HCT116 (cell line): Measurements from ENCODE around the gene KPNA3. TPM values are rescaled to one million over a fixed set of nuclear protein-coding genes. Genes with fewer than 3 reads are reported as not detected.

ENCODE experiments used
- ATAC-seq: fragments of 200-7000 bp; cut with Tn5 transposase; 2 replicates; pipeline ENCODE4 v1.9.1; 2020; ENCODE audit warnings: mild to moderate bottlenecking, moderate library complexity
- BruUV-seq: library from RNA; stranded (reverse); fragments of 400-500 nt; replicated peaks from 2 replicates; lab custom pipeline; 2021; lab: Mats Ljungman, UMichigan
- CTCF ChIA-PET: fragments of 300-600 bp; sonication (Branson Sonifier 250); formaldehyde crosslinking; loops from one replicate; lab custom pipeline; 2021; ENCODE audit warnings: antibody characterized with exemption; lab: Charles Lee
- POLR2A ChIA-PET: fragments of 300-600, 350-600 bp; sonication (Branson Sonifier 250); formaldehyde crosslinking; loops from one replicate; lab custom pipeline; 2021; ENCODE audit warnings: antibody characterized with exemption; lab: Charles Lee
- RAD21 ChIA-PET, 2 experiments: fragments of 300-600 bp; sonication (Branson Sonifier 250); formaldehyde crosslinking; loops; one replicate each; lab custom pipeline; 2023; ENCODE audit warnings: low total read pairs in 2 of 2; ENCODE audit not compliant: uncharacterized antibody in 2 of 2, unreplicated experiment in 2 of 2, low non-redundant PET in 1 of 2; lab: Charles Lee
- DNase-seq: peaks from one replicate; pipeline ENCODE4 v3.0.0-alpha.2; 2010; ENCODE audit warnings: low read depth, low spot score
- H2AFZ ChIP-seq: fragments of 200-600 bp; shearing (Covaris generic), sonication (generic); 2 replicates; pipeline ENCODE4 v1.6.1; 2017; ENCODE audit warnings: low read depth, mixed run types, mixed read lengths, antibody characterized with exemption, low read length; ENCODE audit not compliant: poor library complexity, severe bottlenecking
- H3K27ac ChIP-seq: 2 replicates; pipeline ENCODE4 v1.5.1; 2012; ENCODE audit warnings: low read depth, low read length
- H3K27me3 ChIP-seq: fragments of 200-600 bp; sonication (generic); 2 replicates; pipeline ENCODE4 v1.6.1; 2016; ENCODE audit warnings: mixed run types, low read length, mixed read lengths; ENCODE audit not compliant: insufficient read depth
- H3K36me3 ChIP-seq, 2 experiments: fragments of 200-500 bp in 1 of 2; fragments of 200-600 bp in 1 of 2; sonication (Bioruptor generic) in 1 of 2; sonication (generic) in 1 of 2; 2 replicates each; pipeline versions ENCODE4 v1.5.1 to v1.6.1; 2014 to 2016; ENCODE audit warnings: low read length in 2 of 2, inconsistent platforms in 1 of 2, mixed read lengths in 1 of 2, mixed run types in 1 of 2; ENCODE audit not compliant: insufficient read depth in 2 of 2, control insufficient read depth in 1 of 2
- H3K4me1 ChIP-seq, 2 experiments: fragments of 200-600 bp in 1 of 2; sonication (generic) in 1 of 2; 2 replicates each; pipeline versions ENCODE4 v1.5.1 to v1.6.1; 2012 to 2017; ENCODE audit warnings: low read length in 2 of 2, inconsistent platforms in 1 of 2, mild to moderate bottlenecking in 1 of 2, mixed read lengths in 1 of 2, mixed run types in 1 of 2, moderate library complexity in 1 of 2; ENCODE audit not compliant: insufficient read depth in 2 of 2, control insufficient read depth in 1 of 2
- H3K4me2 ChIP-seq: fragments of 200-600 bp; sonication (generic); 2 replicates; pipeline ENCODE4 v1.6.1; 2017; ENCODE audit warnings: mixed run types, low read length, mixed read lengths
- H3K4me3 ChIP-seq, 2 experiments: fragments of 200-600 bp in 1 of 2; sonication (generic) in 1 of 2; replicated peaks in 1 of 2; 2 replicates each; pipeline ENCODE4 v1.5.1; 2011 to 2016; ENCODE audit warnings: low read length in 2 of 2, control low read depth in 1 of 2, low read depth in 1 of 2, mild to moderate bottlenecking in 1 of 2, mixed read lengths in 1 of 2, mixed run types in 1 of 2
- H3K79me2 ChIP-seq: fragments of 200-600 bp; sonication (generic); 2 replicates; pipeline ENCODE4 v1.6.1; 2017; ENCODE audit warnings: mild to moderate bottlenecking, mixed run types, low read length, moderate library complexity, mixed read lengths; ENCODE audit not compliant: insufficient read depth
- H3K9ac ChIP-seq: fragments of 200-600 bp; sonication (generic); 2 replicates; pipeline ENCODE4 v1.6.1; 2016; ENCODE audit warnings: low read length, mixed read lengths
- H3K9me2 ChIP-seq: fragments of 200-600 bp; sonication (generic), shearing (Covaris generic); 2 replicates; pipeline ENCODE4 v1.6.1; 2017; ENCODE audit warnings: mixed run types, mild to moderate bottlenecking, moderate library complexity; ENCODE audit not compliant: insufficient read depth
- H3K9me3 ChIP-seq, 2 experiments: fragments of 200-500 bp in 1 of 2; fragments of 200-600 bp in 1 of 2; sonication (Bioruptor generic) in 1 of 2; sonication (generic) in 1 of 2; 2 replicates each; pipeline ENCODE4 v1.6.1; 2014 to 2017; ENCODE audit warnings: low read length in 2 of 2, mixed read lengths in 2 of 2, inconsistent platforms in 1 of 2, low read depth in 1 of 2, mild to moderate bottlenecking in 1 of 2, mixed run types in 1 of 2, moderate library complexity in 1 of 2; ENCODE audit not compliant: control insufficient read depth in 1 of 2, insufficient read depth in 1 of 2
- H4K20me1 ChIP-seq: fragments of 200-600 bp; sonication (generic), shearing (Covaris generic); 2 replicates; pipeline ENCODE4 v1.6.1; 2017; ENCODE audit warnings: mixed run types, mild to moderate bottlenecking, moderate library complexity; ENCODE audit not compliant: insufficient read depth
- CEBPB ChIP-seq: IDR thresholded peaks from 2 replicates; pipeline ENCODE4 v1.6.1; 2012; ENCODE audit warnings: low read depth
- POLR2A ChIP-seq: IDR thresholded peaks from 2 replicates; pipeline ENCODE4 v1.7.0; 2011; ENCODE audit warnings: borderline replicate concordance; ENCODE audit not compliant: insufficient read depth, insufficient read length; ENCODE audit errors: extremely low read depth
- POLR2AphosphoS5 ChIP-seq: IDR thresholded peaks from 2 replicates; pipeline ENCODE4 v1.6.1; 2011; ENCODE audit warnings: mild to moderate bottlenecking, low read depth, low read length, moderate library complexity
- REST ChIP-seq: IDR thresholded peaks from 2 replicates; pipeline ENCODE4 v1.6.1; 2012; ENCODE audit warnings: low read depth
- SRF ChIP-seq: IDR thresholded peaks from 2 replicates; pipeline ENCODE4 v1.6.1; 2012; ENCODE audit warnings: low read depth
- intact Hi-C: fragments of 100-400 bp; cut with micrococcal nuclease; formaldehyde crosslinking; loops from 2 replicates; pipeline ENCODE4 v1.10.0; 2022
- total RNA-seq: library from RNA; stranded (reverse); gene quantifications from one replicate; pipeline ENCODE4 v1.2.1, GENCODE V29; 2021; ENCODE audit not compliant: unreplicated experiment

Gene KPNA3
- total RNA-seq, 1 experiment from 2014 or later = 45.0 TPM

GRCh38 chr13:49760558-49760957 lies 31.9 kb downstream of the KPNA3 start (continued):
- TF ChIP-seq REST = no peak
- no peak for TF ChIP-seq POLR2AphosphoS5
- no peak for TF ChIP-seq CEBPB
- TF ChIP-seq, all 23 proteins: peak for 0

DNA sequence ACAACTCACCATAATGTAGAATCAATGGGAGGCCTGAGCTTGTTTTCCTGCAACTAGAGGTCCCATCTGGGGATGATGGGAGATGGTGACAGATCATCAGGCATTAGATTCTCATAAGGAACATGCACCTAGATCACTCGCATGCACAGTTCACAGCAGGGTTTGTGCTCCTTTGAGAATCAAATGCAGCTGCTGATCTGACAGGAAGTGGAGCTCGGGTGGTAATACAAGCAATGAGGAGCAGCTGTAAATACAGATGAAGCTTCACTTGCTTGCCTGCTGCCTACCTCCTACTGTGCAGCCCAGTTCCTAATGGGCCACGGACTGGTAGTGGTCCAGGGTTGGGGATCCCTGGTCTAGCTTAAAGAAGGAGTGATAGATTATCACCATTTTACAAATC lies 33.0 kb downstream of the KPNA3 start:
- TF ChIP-seq POLR2AphosphoS5 (no peak), POLR2A (no peak), SRF (no peak)
- no peaks in the 10 kb centered on the region for H3K4me1 ChIP-seq
- intact Hi-C loops = no loop called here
- no peaks in the 10 kb centered on the region for H3K27me3 ChIP-seq
- ChIA-PET CTCF (no interaction called here), POLR2A (no interaction called here), RAD21 (no interaction called here)
- no peaks in the 10 kb centered on the region for H3K36me3 ChIP-seq
- no peak for ATAC-seq
- H2AFZ ChIP-seq = no peak overlapping the region
- H4K20me1 ChIP-seq = peaks cover 7% of the 10 kb centered on the region; the same call in 1 of the 2 replicates
- H3K9me2 ChIP-seq = no peaks in the 10 kb centered on the region
- no peak overlapping the region for H3K4me2 ChIP-seq
- no TSS peak for BruUV-seq
- no peak overlapping the region for H3K9ac ChIP-seq
- no peak overlapping the region for H3K27ac ChIP-seq
- no peak for DNase-seq
- peaks cover 83% of the 10 kb centered on the region for H3K79me2 ChIP-seq
- H3K9me3 ChIP-seq = no peaks in the 10 kb centered on the region; a peak in 1 of 4 replicates
- no peak overlapping the region for H3K4me3 ChIP-seq
